HepG2 (cell line): ENCODE data around the gene A3GALT2.

Experiments
- AKNA ChIP-seq: sonication (generic); formaldehyde crosslinking; IDR thresholded peaks from 2 replicates; pipeline ENCODE4 v1.4.0; 2020; ENCODE audit warnings: missing genetic modification reagents, borderline replicate concordance
- CTCF ChIP-seq: sonication (generic); formaldehyde crosslinking; IDR thresholded peaks from 2 replicates; pipeline ENCODE4 v1.5.0; 2020; ENCODE audit warnings: mild to moderate bottlenecking, missing genetic modification reagents, moderate library complexity
- FOXM1 ChIP-seq: sonication (generic); formaldehyde crosslinking; IDR thresholded peaks from 2 replicates; pipeline ENCODE4 v1.5.0; 2020; ENCODE audit warnings: missing genetic modification reagents
- NR3C1 ChIP-seq: sonication (generic); formaldehyde crosslinking; IDR thresholded peaks from 2 replicates; pipeline ENCODE4 v1.4.0; 2020; ENCODE audit warnings: missing genetic modification reagents
- POLR2A ChIP-seq, 2 experiments: IDR thresholded peaks; 2 replicates each; pipeline ENCODE4 v1.6.1; 2011; ENCODE audit warnings: low read depth in 2 of 2, low read length in 2 of 2, mild to moderate bottlenecking in 1 of 2, moderate library complexity in 1 of 2; ENCODE audit not compliant: insufficient read depth in 1 of 2
- REPIN1 ChIP-seq: sonication (generic); formaldehyde crosslinking; IDR thresholded peaks from 2 replicates; pipeline ENCODE4 v1.8.0; 2022; ENCODE audit warnings: missing genetic modification reagents, low read depth, mild to moderate bottlenecking, borderline replicate concordance
- SNAPC4 ChIP-seq: sonication (generic); formaldehyde crosslinking; IDR thresholded peaks from 2 replicates; pipeline ENCODE4 v1.4.0; 2020; ENCODE audit warnings: mild to moderate bottlenecking, missing genetic modification reagents
- SRF ChIP-seq: IDR thresholded peaks from 2 replicates; pipeline ENCODE4 v1.6.1; 2011; ENCODE audit warnings: mild to moderate bottlenecking, low read depth, low read length, moderate library complexity
- ZBTB8A ChIP-seq: sonication (generic); formaldehyde crosslinking; IDR thresholded peaks from 2 replicates; pipeline ENCODE4 v1.4.0; 2020; ENCODE audit warnings: mild to moderate bottlenecking, low read depth, missing genetic modification reagents, borderline replicate concordance

- TF ChIP-seq SRF (no peak), CTCF (no peak), POLR2A (IDR thresholded peaks at IDR 0.05; ENCODE audit: insufficient read depth in 1 of 2, low read depth in 2 of 2, low read length in 2 of 2) (no peak), FOXM1 (CRISPR knock-in tag) (no peak), ZBTB8A (no peak), AKNA (CRISPR knock-in tag) (no peak), NR3C1 (CRISPR knock-in tag) (no peak), SNAPC4 (CRISPR knock-in tag) (no peak), REPIN1 (CRISPR knock-in tag) (no peak)
Observed at GRCh38 chr1:33292726-33293340, 28.1 kb downstream of the A3GALT2 start.
